HG03159 (cell line): Measurements from ENCODE around the gene FKBP2.

ENCODE experiments used
- ATAC-seq: cut with Tn5 transposase; IDR thresholded peaks from one replicate; pipeline ENCODE4 v1.9.1; 2021; ENCODE audit warnings: mild to moderate bottlenecking, moderate library complexity; ENCODE audit not compliant: unreplicated experiment

FKBP2 gene

GRCh38 chr11:64240435-64241240 lies at the start of gene FKBP2:
Gene FKBP2 (plus strand): TSS chr11:64241095. CDS start chr11:64242388, 1,293 bp downstream.
- peak; percentile 38 for ATAC-seq

- no peak for ATAC-seq
Observed at GRCh38 chr11:64192434-64192833, 48.5 kb upstream of the FKBP2 start.

- ATAC-seq = no peak
Observed at GRCh38 chr11:64196626-64197025, 44.3 kb upstream of the FKBP2 start.

- no peak for ATAC-seq
Observed at GRCh38 chr11:64198511-64198910, 42.4 kb upstream of the FKBP2 start.

GRCh38 chr11:64201543-64201942 lies 39.4 kb upstream of the FKBP2 start:
- ATAC-seq = no peak

GRCh38 chr11:64202992-64203391 lies 37.9 kb upstream of the FKBP2 start:
- no peak for ATAC-seq

- ATAC-seq = no peak
Observed at GRCh38 chr11:64203421-64204079, 37.3 kb upstream of the FKBP2 start.

GRCh38 chr11:64204080-64204440 lies 36.8 kb upstream of the FKBP2 start:
- no peak for ATAC-seq

GRCh38 chr11:64204464-64204989 lies 36.4 kb upstream of the FKBP2 start:
- ATAC-seq = no peak

GRCh38 chr11:64206457-64207255 lies 34.2 kb upstream of the FKBP2 start, which contains the start of gene FERMT3:
Gene FERMT3 (plus strand): TSS chr11:64206721. CDS start chr11:64207365, 644 bp downstream.
- no peak for ATAC-seq

- peak; percentile 53 for ATAC-seq
Observed at GRCh38 chr11:64207256-64208085, 33.4 kb upstream of the FKBP2 start.

- ATAC-seq = no peak
Observed at GRCh38 chr11:64208086-64208795, 32.7 kb upstream of the FKBP2 start.

- no peak for ATAC-seq
Observed at GRCh38 chr11:64208796-64209562, 31.9 kb upstream of the FKBP2 start.

GRCh38 chr11:64209563-64209843 lies 31.4 kb upstream of the FKBP2 start:
- no peak for ATAC-seq

- ATAC-seq = no peak
Observed at GRCh38 chr11:64210301-64211020, 30.4 kb upstream of the FKBP2 start.

- ATAC-seq = no peak
Observed at GRCh38 chr11:64211181-64211872, 29.6 kb upstream of the FKBP2 start.

- ATAC-seq = no peak
Observed at GRCh38 chr11:64216879-64217278, 24.0 kb upstream of the FKBP2 start.
